ENCODE data around the gene BRD9.

- TF ChIP-seq CTCF (IDR thresholded peaks at IDR 0.05) (no peak), POLR2A (IDR thresholded peaks at IDR 0.05) (no peak), EP300 (IDR thresholded peaks at IDR 0.05) (no peak)
Measured at GRCh38 chr5:921456-922435, 29.1 kb upstream of the BRD9 start.

Data from tibial nerve (tissue), 4 donors.